Fibroblast of lung (primary cell): ENCODE data around the gene ACP1. TPM values are rescaled to one million over a fixed set of nuclear protein-coding genes. Genes with fewer than 3 reads are reported as not detected.
A peak's percentile ranks its signal among the peaks of the same experiment; 100 is the strongest.

ENCODE experiments used
- DNase-seq, 2 donors: peaks; one replicate each; pipeline versions ENCODE4 v3.0.0 to v3.0.0-alpha.2; 2010; ENCODE audit warnings: low read depth in 2 of 2
- H2AFZ ChIP-seq: 2 replicates; pipeline ENCODE4 v1.5.1; 2012; ENCODE audit warnings: low read length, control low read depth, inconsistent platforms
- H3K27ac ChIP-seq: 2 replicates; pipeline ENCODE4 v1.5.1; 2011; ENCODE audit warnings: low read length, control low read depth; ENCODE audit not compliant: insufficient read depth
- H3K27me3 ChIP-seq: 2 replicates; pipeline ENCODE4 v1.5.1; 2011; ENCODE audit warnings: mild to moderate bottlenecking, low read length; ENCODE audit not compliant: control insufficient read depth, insufficient read depth
- H3K36me3 ChIP-seq: 2 replicates; pipeline ENCODE4 v1.5.1; 2011; ENCODE audit warnings: low read length; ENCODE audit not compliant: control insufficient read depth, insufficient read depth
- H3K4me1 ChIP-seq: 2 replicates; pipeline ENCODE4 v1.5.1; 2011; ENCODE audit warnings: low read length; ENCODE audit not compliant: control insufficient read depth, insufficient read depth; ENCODE audit errors: extremely low read depth
- H3K4me2 ChIP-seq: 2 replicates; pipeline ENCODE4 v1.5.1; 2011; ENCODE audit warnings: low read length, control low read depth; ENCODE audit not compliant: insufficient read depth; ENCODE audit errors: extremely low read depth
- H3K4me3 ChIP-seq, 4 experiments: fragments of 200-600 bp in 1 of 4; sonication (generic) in 1 of 4; replicated peaks in 1 of 4; 2 replicates each; pipeline ENCODE4 v1.5.1; 2011 to 2016; ENCODE audit warnings: low read length in 4 of 4, low read depth in 3 of 4, mild to moderate bottlenecking in 3 of 4, control low read depth in 2 of 4, inconsistent platforms in 1 of 4, mixed read lengths in 1 of 4; ENCODE audit not compliant: insufficient read depth in 1 of 4; ENCODE audit errors: control extremely low read depth in 1 of 4
- H3K79me2 ChIP-seq: 2 replicates; pipeline ENCODE4 v1.5.1; 2012; ENCODE audit warnings: mild to moderate bottlenecking, low read length, inconsistent platforms; ENCODE audit not compliant: control insufficient read depth, insufficient read depth
- H3K9ac ChIP-seq: 2 replicates; pipeline ENCODE4 v1.5.1; 2011; ENCODE audit warnings: mild to moderate bottlenecking, low read length, control low read depth; ENCODE audit not compliant: insufficient read depth
- H3K9me3 ChIP-seq: 2 replicates; pipeline ENCODE4 v1.5.1; 2012; ENCODE audit warnings: low read depth, low read length; ENCODE audit not compliant: control insufficient read depth, insufficient read depth
- H4K20me1 ChIP-seq: 2 replicates; pipeline ENCODE4 v1.5.1; 2011; ENCODE audit warnings: low read length; ENCODE audit not compliant: control insufficient read depth, insufficient read depth; ENCODE audit errors: extremely low read depth
- CTCF ChIP-seq, 2 donors: IDR thresholded peaks in 1 of 2; conservative IDR thresholded peaks in 1 of 2; 1 replicate in 1 of 2; 2 replicates in 1 of 2; pipeline ENCODE4 v1.5.1; 2011 to 2012; ENCODE audit warnings: low read length in 2 of 2, control low read depth in 1 of 2, inconsistent platforms in 1 of 2, low read depth in 1 of 2, mild to moderate bottlenecking in 1 of 2
- EZH2 ChIP-seq: IDR thresholded peaks from 2 replicates; pipeline ENCODE4 v1.5.1; 2012; ENCODE audit warnings: low read length, control low read depth, mild to moderate bottlenecking; ENCODE audit errors: missing control alignments
- polyA plus RNA-seq, 2 donors: library from polyadenylated mRNA; depleted of rRNA in 1 of 2; stranded (reverse) in 1 of 2; unstranded in 1 of 2; fragments of >200 nt; gene quantifications; 2 replicates each; pipeline ENCODE4 v1.2.1, GENCODE V29; 2011 to 2012; ENCODE audit warnings: missing spikeins in 1 of 2
- total RNA-seq: library from RNA; depleted of rRNA; stranded (reverse); fragments of >200 nt; gene quantifications from 2 replicates; pipeline ENCODE4 v1.2.1, GENCODE V29; 2014

ACP1 gene
- total and polyA plus RNA-seq, 2 donors (not counting 1 experiment from before 2014, with no cell fraction given): 86.9 to 124 TPM

GRCh38 chr2:236993-237539, 27.7 kb upstream of the ACP1 start:
- TF ChIP-seq CTCF (conservative IDR thresholded peaks at IDR 0.05 in 1 of 2, IDR thresholded peaks at IDR 0.05 in 1 of 2; ENCODE audit: low read depth in 1 of 2, low read length in 2 of 2) (no peak), EZH2 (no peak)
- no peak overlapping the region for H3K4me2 ChIP-seq

GRCh38 chr2:237878-238277, 26.9 kb upstream of the ACP1 start:
- Histone ChIP-seq H3K4me3 (no peak overlapping the region), H3K9ac (no peak overlapping the region), H3K27me3 (no peaks in the 10 kb centered on the region), H3K36me3 (no peaks in the 10 kb centered on the region), H3K9me3 (no peaks in the 10 kb centered on the region), H4K20me1 (no peaks in the 10 kb centered on the region), H3K79me2 (no peaks in the 10 kb centered on the region), H2AFZ (no peak overlapping the region), H3K4me2 (no peak overlapping the region), H3K4me1 (no peaks in the 10 kb centered on the region), H3K27ac (no peak overlapping the region)
- TF ChIP-seq CTCF (conservative IDR thresholded peaks at IDR 0.05 in 1 of 2, IDR thresholded peaks at IDR 0.05 in 1 of 2; ENCODE audit: low read depth in 1 of 2, low read length in 2 of 2) (no peak), EZH2 (no peak)
- DNase-seq: no peak

More at GRCh38 chr2:236993-237539, 27.7 kb upstream of the ACP1 start:
- Histone ChIP-seq H3K4me3 (no peak overlapping the region), H3K9ac (no peak overlapping the region), H3K36me3 (no peaks in the 10 kb centered on the region), H3K79me2 (no peaks in the 10 kb centered on the region), H3K4me1 (no peaks in the 10 kb centered on the region), H3K27me3 (no peaks in the 10 kb centered on the region), H4K20me1 (no peaks in the 10 kb centered on the region), H2AFZ (no peak overlapping the region), H3K9me3 (no peaks in the 10 kb centered on the region), H3K27ac (no peak overlapping the region)
- no peak for DNase-seq

- H3K27me3 ChIP-seq: no peaks in the 10 kb centered on the region
- DNase-seq: peak in 1 of 2 donors; percentile 8
- H3K36me3 ChIP-seq: no peaks in the 10 kb centered on the region
- H3K4me3 ChIP-seq: no peak overlapping the region
- H3K4me1 ChIP-seq: no peaks in the 10 kb centered on the region
- H4K20me1 ChIP-seq: no peaks in the 10 kb centered on the region
- no peaks in the 10 kb centered on the region for H3K79me2 ChIP-seq
- H3K9me3 ChIP-seq: no peaks in the 10 kb centered on the region
- H3K9ac ChIP-seq: no peak overlapping the region
- no peak overlapping the region for H3K4me2 ChIP-seq
- H2AFZ ChIP-seq: no peak overlapping the region
- no peak overlapping the region for H3K27ac ChIP-seq
- TF ChIP-seq CTCF (conservative IDR thresholded peaks at IDR 0.05 in 1 of 2, IDR thresholded peaks at IDR 0.05 in 1 of 2; ENCODE audit: low read depth in 1 of 2, low read length in 2 of 2) (no peak), EZH2 (no peak)
These were observed 26.3 kb upstream of the ACP1 start for GRCh38 chr2:238431-238830.
